Esophagus mucosa (tissue), 1 donor: ENCODE data around the gene SREBF1. TPM values are rescaled to one million over a fixed set of nuclear protein-coding genes. Genes with fewer than 3 reads are reported as not detected.

Experiments
- ATAC-seq: fragments of 200-7000 bp; cut with Tn5 transposase; one replicate; pipeline ENCODE4 v1.9.1; 2020
- total RNA-seq: library from RNA; stranded (reverse); gene quantifications from one replicate; pipeline ENCODE4 v1.2.4, GENCODE V29; 2023
- donor health status: DM: yes; HTN: yes; CAD: no.

SREBF1 gene
- total RNA-seq, 1 donor from 2014 or later, result 142 TPM

GRCh38 chr17:17839791-17840707, 3.3 kb upstream of the SREBF1 start:
- peak; percentile 74 for ATAC-seq

- ATAC-seq, result no peak
Measured at GRCh38 chr17:17837966-17838962, 1.5 kb upstream of the SREBF1 start.

- ATAC-seq, result no peak
Measured at GRCh38 chr17:17837380-17837821, 615 bp upstream of the SREBF1 start.

DNA sequence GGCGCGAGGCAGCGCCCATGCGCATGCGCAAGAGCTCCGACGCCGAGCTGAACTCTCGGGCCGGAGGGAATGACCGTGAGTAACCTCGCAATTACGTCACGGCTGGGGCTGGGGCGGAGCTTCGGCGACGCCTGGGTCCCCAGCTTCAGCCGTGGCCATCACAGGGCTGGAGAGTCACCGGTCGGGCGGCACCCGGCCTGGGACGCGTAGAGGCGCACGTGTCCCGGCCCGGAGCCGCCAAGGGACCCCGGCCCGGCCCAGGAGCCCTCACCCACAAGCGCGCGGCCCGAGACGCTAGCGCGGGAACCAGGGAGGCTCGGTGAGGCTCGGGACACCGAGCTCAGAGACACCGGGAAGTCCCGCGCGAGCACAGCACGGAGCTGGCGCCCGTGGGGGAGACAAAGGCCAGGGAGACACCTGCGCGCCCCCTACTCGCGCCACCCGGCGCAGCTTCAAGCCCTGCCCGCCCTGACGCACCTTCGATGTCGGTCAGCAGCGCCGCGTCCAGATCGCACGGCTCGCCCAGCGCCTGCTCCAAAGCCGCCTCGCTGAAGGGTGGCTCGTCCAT, 452 bp downstream of the SREBF1 start:
- peak; percentile 68 for ATAC-seq

DNA sequence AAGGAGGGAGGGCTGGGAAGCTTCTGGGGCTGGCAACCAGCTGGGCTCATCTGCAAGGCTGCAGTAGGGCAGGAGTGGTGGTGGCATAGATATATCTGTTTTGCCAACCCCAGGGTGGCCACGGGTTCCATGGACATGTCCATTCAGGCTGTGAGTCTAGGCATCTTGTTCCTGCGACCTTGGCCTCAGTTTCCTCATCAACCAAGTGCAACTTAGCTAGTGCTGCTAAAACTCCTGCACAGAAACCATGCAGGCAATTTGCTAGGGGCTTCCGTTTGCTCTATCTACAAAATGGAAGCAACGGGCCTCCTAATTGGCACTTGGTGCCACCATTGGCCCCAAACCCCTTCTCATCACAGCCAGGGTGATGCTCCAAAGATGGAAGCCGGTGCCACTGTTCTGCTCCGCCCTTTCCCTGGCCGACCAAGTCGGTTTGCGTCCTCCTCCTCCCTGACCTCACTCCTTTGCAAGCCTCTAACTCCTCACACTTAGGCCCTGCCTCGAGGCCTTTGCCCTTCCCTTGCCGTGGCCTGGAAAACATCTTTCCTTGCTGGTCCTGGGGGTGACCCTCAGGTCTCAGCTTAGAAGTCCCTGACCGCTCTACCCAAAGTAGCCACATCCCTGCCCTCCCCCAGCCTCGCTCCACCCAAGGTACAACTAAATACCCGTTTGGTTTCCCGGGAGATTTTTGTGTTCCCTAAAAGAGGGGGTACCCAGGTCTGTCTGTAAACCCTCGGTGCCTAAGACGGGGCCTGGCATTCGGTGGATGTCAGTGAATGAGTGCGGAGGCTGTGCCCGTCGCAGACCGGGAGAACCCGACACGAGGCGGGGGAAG, 1.2 kb downstream of the SREBF1 start:
- no peak for ATAC-seq

DNA sequence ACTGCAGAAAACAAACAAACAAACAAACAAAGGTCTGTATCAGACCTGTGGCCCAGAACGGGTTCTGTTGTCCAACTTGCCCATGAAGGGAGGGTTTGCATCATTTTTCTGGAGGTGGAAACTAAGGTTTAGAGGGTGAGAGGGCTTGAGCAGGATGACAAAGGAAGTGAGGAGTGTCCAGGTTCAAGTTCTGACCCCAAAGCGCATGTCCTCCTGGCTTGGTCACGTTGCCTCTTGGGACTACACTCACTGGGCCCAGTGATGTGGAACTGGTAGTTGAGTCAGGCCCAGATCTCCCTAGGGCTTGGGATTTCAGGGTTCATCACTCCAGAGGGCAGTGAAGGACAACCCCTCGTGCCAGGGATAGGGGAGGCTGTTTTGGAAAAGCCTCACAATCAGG, 1.8 kb downstream of the SREBF1 start:
- ATAC-seq, result no peak

- no peak for ATAC-seq
Measured at GRCh38 chr17:17833658-17834357, 3.0 kb downstream of the SREBF1 start.

DNA sequence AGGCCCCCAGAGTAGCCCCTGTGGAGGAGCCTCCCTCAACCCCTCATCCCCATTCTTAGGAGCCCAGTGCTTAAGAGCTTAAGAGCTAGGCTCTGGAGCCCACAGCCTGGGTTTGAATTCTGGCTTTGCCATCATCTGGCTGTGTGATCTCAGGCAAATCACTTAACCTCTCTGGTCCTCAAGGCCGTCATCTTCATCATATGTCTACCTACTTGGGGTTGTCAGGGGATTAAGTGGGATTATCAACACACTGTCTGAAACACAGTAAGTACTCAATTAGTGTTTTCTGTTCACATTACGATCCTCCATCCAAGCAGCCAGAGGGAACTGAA, 4.8 kb downstream of the SREBF1 start:
- ATAC-seq, result no peak

DNA sequence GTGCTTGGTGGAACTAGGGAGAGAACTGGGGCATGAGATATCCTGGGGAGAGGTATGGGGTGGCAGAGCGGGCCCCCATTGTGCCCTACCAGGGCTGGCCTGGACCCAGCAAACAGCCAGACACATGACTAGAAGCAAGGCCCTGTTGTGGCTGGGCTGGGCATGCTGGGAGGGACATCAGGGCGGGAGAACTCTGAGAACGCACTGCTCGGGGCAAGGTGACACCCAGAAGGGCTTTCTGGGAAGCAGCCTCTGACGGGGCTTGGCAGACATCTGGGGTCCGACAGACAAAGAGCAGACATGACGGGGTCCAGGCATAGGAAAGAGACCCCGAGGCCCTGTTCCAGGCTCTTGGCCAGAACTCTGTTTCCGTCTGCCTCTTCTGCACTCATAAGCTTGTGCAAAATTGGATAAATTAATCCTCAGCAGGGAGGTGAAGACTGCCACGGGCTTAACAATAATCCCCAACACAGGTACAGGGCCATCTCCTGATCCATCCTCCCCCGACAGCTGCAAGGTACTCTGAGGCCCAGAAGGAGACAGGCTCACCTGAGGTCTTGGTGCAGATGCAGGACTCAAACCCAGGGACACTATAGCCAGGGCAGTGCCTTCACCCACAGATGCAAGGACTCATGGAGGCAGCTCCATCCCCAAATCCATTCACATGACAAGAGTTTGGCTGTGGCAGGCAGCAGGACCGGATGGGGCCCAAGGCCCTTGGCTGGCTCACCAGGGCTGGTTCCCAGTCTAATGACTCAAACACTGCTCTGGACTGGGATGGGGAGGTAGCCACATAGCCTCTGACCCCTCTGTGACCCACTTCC, 5.4 kb downstream of the SREBF1 start:
- ATAC-seq, result no peak

GRCh38 chr17:17830740-17831207, 6.0 kb downstream of the SREBF1 start:
- ATAC-seq, result no peak

DNA sequence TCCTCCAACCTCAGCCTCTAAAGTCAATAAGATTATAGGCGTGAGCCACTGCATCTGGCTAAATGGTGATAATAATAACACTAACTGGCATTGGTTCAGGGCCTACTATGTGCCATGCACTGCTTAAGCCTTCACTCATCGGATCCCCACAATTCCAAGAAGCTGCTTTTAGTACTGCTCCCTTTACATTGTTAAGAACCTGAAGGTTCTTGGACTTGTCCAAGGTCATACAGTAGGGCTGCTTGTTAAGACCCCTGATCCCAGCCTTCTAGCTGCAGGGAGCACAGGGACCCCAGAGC, 6.6 kb downstream of the SREBF1 start:
- ATAC-seq, result no peak

DNA sequence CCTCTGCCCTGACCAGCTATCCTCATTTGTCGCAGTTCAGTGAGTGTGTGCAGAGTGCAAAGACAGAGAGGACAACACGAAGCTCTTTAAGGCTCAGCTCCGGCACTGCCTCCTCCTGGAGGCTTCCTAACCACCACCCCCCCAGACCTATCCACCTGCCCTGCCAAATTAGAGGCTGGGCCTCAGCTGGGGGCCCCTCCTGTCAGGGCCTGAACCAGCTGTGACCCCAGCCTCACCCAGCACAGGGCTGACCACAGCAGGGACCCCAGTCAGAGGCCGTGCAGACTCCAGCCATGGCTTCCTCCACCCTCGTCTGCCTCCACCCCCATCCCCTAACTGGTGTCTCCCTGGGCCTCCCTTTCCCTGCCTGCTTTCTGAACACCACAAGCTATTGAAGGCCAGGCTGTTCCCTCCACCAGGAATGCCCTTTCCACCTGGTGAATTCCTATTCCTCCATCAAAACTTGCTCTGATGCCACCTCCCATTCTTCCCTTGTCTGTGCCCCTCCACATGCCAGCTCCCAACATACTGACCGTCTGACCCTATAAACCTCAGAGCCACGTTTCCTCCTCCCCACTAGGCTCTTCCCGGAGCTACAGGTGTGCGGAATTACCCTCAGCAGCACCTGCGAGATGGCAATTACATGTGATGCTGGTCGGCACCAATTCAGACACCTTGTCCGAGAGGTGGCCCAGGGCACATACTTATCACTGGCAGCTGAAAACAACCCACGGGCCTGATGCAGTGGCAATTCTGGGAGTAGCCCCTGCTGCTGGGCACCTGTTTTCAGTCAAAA, 8.8 kb downstream of the SREBF1 start:
- no peak for ATAC-seq

DNA sequence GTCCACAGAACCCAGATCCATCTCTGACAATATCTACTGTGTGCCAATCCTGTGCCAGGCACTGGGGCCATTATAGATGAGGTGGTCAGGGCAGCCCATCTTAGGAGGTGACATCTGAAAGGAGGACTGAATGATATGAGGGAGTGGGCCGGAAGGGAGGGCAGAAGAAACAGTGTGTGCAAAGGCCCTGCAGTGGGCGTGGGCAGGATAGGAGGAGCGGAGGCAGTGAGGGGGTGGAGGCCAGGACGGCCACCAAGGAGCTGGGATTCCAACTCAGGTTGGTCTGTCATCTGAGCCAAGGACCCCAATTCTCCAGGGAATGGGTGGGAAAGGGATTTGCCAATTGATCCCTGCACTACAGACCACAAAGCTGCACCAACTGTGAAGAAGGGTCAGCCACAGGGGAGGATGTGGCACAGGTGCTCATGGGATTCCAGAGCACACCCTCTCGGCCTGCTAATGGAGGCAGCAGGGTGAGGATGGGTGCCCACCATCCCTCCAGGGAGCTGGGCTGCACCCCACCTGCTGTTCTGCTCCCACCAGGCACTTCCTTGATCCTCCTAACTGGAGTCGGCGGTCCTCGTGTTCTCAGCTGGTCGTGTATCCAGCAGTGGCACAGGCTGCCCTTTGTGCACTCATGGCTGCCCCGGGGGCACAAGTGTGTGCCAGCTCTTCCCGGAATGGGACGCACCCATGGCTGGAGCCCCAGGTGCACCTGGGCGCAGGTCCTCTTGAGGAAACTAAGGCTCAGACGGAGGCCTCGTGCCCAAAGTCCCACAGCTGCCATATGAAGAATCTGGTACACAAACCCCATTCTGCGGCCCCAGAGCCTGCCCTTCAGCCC, 9.6 kb downstream of the SREBF1 start:
- no peak for ATAC-seq

DNA sequence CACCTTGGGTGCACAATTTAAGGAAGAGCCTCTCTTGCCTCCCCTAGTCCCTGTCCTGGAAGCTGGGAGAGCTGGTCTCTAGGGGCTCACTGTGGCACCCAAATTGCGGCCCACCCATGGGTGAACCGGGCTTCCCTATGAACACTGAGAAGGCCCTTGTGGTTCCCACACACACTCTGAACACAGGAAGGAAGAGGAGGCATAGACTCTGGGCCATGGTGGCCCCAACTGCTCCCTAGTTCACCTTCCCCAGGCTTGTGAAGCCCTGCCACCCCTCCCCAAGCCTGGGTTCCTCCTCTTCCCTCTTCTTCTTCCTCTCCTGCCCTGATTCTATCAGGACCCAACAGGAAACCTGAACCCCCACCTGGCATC, 10.5 kb downstream of the SREBF1 start:
- no peak for ATAC-seq

GRCh38 chr17:17824783-17825614, 11.8 kb downstream of the SREBF1 start:
- no peak for ATAC-seq

DNA sequence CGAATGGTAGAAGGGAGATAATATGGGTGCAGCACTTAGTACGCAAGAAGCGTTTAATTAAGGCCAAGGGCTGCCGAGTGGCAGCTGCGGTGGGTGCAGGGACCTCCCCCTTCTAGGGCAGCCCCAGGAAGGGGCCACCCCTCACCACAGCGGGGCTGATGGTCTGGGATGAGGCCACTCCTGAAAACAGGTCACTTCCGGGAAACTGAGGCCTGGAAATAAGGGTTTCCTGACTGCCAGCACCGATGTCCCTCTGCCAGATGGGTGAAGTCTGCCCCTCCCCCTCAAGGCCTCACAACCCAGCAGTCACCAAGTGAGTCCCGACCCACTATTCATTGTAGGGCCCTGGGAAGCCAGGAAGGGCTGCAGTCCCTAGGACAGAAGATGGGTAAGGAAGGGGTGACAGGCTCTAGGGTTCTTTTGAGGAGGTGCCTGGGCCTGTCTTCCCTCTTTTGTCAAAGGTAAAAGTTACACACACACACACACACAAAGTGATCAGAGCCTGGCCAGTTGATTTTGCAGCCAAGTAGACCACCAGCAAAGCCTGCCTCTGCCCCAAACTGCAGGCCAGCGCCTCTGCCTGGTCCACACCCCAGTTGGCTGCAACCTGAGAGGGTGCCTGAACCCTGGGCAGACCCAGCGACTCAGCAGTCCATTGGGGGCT, 12.5 kb downstream of the SREBF1 start:
- no peak for ATAC-seq

- ATAC-seq, result peak; percentile 80
Measured at GRCh38 chr17:17823433-17824118, 13.2 kb downstream of the SREBF1 start.
